ENCODE data around the gene S100A9.

S100A9 gene

GRCh38 chr1:153361480-153362109 is 3.9 kb downstream of the S100A9 start:
- no peak for DNase-seq (ENCODE audit: low spot score)

GRCh38 chr1:153362187-153362775 is 4.6 kb downstream of the S100A9 start:
- no peak for DNase-seq (ENCODE audit: low spot score)

DNA sequence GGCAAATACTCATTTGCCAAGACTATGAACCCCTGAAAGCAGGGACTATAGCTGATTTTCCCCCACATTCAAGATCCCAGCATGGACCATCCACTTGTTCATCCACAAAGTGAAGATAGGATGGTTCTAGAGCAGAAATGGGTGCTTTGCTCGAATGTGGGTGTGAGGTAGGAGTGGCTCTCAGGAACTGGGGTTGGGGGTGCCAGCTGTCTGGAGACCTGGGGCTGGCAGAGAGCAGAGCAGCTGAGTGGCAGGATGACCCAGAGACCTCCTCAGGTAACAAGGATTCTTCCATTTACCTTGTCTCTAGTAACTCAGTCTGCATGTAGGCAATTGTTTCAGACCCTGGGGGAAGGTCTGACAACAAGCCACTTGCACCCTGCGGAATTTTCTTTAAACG is 6.0 kb downstream of the S100A9 start:
- no peak for DNase-seq (ENCODE audit: low spot score)

DNA sequence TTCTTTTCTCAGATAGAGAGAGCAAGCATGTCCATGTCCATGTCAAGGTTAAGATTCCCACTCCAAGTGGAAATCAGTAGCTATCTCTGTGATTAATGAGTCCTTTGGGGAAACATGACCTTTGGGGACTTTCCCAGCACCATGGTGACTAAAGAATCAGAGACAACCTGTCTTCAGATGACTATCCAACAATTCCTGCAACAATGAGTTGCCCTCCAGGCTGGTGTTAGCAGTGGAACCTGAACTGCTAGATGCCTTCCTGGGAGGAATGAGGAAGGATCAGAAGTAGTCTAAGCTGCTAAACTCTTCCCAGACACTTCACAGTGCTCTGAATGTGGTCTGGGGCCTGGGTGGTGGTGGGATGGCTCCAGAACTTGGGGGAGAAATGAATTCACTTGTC is 6.5 kb downstream of the S100A9 start:
- no peak for DNase-seq (ENCODE audit: low spot score)

DNA sequence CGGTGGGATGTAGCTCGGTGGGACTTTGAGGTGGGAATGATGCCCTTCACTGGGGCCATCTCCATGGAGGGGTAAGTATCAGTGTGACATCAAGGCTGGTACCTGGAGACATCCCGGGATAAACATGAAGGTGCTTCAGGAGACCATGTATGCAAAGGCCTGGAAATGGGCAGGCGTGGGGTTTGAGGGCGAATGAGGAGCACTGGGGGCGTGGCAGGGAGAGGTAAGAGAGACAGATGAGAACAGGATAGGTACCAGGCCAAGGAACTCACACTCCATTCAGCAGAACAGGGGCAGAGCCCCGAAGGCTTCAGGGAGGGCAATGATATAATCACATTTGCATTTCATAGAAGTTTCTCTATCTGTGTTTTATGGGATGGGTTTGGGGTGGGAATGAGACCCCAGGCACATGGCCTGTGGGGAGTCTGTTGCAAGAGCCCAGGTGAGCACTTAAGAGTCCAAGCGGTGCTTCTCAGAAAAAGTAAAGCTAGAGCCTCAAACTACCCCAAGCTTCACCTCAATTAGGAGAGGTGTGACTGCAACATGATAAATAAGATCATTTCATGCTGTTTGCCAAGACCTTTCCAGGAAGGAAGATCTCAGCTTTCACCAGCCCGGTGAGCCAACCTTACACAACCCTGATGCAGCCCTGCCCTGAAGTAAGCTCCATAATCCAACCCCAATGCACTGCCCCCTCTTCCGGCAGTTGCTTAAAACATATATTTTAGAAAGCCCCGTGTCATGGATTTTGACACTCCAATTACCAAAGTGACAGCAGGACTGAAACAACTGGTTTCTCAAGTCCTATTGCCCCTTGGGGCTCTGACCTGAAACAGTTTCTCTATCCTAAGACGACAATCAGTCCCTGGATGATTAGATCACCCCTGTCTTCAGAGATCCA is 7.4 kb downstream of the S100A9 start:
- no peak for DNase-seq (ENCODE audit: low spot score)

DNA sequence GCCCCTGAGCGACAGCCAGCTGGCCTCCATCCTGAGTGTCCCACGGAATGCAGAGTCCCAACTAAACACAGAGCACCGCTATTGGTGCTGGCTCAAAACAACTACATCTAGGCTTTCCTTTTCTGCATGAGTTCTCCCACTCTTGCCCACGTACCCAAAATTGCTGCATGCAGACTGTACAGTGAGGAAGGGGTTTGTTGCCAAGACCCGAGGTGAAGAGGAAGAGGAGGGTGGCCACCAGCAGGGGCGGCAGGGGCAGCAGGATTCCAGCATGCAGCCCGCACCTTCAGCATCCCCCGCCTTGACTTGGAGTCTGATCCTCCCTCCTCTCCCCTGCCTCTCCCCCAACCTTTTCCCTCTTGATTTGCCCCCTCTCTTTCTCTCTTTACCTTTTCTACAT is 8.0 kb downstream of the S100A9 start:
- no peak for DNase-seq (ENCODE audit: low spot score)

GRCh38 chr1:153366261-153366660 is 8.6 kb downstream of the S100A9 start:
- DNase-seq (ENCODE audit: low spot score): no peak

GRCh38 chr1:153367090-153367489 is 9.4 kb downstream of the S100A9 start:
- no peak for DNase-seq (ENCODE audit: low spot score)

DNA sequence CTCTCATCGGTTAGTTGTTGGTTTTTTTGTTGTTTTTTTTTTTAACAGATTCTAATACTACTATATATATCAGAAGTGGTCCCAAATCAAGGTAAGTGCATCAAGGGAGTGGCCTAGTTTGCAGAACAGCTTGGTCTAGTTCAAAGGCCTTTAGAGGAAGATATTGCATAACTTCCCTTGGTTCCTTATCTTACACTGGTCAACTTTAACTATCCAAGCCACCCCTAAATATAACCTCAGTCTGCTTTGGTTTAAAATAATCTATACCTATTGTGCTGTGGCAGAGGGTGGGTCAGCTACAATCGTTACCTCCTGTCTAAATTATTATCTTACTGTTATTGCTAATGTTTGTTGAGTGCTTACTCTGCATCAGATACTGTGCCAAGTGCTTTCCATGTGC is 10.8 kb downstream of the S100A9 start:
- no peak for DNase-seq (ENCODE audit: low spot score)

DNA sequence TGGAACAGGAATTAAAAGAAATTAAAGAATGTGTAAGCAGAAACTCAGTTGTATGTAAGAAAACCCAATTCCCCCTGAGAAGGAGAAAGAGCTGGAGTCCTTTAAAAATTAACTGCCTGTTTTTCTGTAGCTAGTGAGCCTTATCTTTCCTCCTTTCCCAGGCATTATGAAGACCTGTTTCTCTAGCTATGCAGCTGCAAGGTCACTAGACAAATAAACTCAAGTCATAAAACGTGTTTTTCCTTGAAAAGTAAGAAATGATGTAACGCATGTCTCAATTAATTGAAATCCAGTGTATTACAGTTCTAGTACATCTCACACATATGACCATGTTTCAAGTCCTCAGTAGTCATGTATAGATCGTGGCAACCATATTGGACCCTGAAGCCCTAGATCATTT is 12.5 kb downstream of the S100A9 start:
- no peak for DNase-seq (ENCODE audit: low spot score)

DNA sequence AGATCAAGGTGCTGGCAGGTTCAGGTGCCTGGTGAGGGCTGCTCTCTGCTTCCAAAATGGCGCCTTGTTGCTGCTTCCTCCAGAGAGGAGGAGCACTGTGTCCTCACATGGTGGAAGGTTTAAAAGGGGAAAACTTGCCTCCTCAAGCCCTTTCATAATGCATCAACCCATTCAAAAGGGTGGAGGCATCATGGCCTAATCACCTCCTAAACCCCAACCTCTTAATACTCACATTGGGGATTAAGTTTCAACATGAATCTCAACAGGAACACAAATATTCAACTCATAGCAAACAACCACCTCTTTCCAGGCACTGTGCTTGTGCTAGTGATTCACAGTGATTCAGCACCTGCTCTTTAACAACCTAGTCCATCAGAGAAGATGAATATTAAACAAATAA is 13.6 kb downstream of the S100A9 start:
- DNase-seq (ENCODE audit: low spot score): no peak

GRCh38 chr1:153372571-153372970 is 14.9 kb downstream of the S100A9 start:
- no peak for DNase-seq (ENCODE audit: low spot score)

DNA sequence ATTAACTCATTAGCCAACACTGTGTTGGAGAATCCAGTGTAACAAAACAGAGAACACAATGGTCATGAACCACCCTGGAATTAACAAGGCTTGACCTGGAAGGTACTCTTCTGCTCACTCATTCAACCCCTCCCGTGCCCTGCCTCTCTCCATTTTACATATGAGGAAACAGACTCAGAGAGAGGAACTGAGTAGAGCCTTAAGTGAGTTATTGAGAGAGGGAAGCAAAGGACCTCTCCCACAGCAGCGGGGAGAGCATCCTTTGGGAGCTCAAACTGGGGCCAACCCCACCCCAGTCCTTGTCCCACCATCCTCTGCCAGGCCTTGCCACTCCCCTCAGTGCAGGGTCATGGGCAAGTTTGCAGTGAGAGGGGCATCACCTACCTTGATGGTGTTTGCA is 16.4 kb downstream of the S100A9 start:
- no peak for DNase-seq (ENCODE audit: low spot score)

DNA sequence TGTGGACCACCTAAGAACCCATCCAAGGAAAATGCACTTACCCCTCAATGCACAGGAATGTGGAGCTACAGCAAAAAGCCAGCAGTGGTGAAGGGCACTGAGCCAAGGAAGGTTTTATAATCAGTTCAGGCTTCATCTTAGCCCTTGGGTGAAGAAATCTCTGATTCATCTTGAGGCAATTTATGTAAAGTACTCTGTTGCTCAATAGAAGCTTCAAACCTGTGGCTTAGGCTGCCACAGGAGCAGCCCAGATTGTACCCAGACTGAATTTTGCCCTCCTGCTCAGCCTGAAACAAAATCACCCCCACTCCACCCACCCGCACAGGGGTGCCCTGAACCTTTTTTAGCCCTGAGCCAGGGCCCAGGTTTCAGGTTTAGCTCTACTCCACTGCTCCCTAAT is 17.9 kb downstream of the S100A9 start, which contains the start of gene S100A12:
Gene S100A12 (minus strand): TSS at position 111 of the 400 bp plus-strand sequence. CDS start 1,029 bp downstream, outside the sequence.
- DNase-seq (ENCODE audit: low spot score): no peak

GRCh38 chr1:153379591-153379990 is 21.9 kb downstream of the S100A9 start:
- no peak for DNase-seq (ENCODE audit: low spot score)

DNA sequence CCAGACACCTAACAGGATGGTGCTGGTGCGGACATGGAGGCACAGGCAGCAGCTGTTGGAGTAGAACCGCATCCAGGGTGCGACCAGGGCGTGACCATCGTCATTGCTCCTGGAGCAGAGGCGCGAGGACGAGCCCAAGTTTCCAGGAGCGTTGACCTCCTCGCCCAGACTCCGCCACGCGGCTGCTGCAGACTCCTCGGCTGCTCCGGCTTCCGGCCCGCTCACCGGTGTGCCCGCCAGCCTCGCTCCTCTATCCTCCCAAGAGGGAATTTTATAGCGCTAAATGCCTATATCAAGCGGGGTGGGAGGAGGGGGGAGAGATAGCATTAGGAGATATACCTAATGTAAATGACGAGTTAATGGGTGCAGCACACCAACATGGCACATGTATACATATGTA is 23.1 kb downstream of the S100A9 start:
- DNase-seq (ENCODE audit: low spot score): no peak

DNA sequence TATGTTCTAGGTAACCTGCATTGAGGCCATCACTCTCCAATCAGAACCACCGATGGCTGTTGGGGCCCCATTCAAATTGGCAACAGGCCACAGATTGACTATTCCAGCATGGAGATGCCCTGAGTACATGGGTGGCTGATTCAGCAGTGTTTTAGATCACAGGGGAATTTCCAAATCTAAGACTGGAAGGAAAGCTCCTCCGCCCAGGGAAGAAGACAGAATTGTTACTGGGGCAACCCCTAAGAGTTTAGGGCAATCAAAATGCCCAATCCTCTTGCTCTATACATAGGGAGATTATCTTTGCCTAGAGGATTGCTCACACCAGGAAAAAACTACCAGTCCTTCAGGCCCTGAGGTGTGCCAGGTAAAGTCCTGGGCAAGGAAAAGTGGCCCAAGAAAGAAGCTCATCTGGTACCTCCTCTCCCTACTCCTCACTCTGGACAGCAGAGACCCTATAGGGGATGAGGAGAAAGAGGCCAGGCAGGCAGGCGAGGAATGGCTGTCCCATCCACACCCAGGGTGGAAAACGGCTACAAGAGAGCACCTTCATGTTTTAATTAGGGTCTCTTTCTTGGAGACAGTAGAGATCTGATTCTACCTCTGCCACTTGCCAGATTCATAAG is 27.4 kb downstream of the S100A9 start:
- no peak for DNase-seq (ENCODE audit: low spot score)

DNA sequence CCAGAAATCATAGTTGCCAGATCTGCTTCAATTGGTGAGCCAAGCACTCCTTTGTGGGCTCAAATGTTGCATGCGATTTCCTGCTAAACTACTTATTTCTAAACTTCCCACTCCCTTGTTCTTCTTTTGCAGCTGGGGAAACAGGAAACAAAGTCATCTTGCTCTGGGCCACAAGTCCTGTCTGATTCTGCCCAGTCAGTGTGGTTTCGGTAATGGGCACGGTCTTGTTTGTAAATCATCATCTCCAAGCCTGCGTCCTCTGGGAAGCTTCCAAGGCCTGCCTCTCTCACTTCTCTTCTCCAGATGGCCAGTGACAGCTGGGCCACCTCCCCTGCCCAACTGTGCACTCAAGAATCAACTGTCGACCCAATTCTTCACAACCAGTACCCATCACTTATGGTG is 28.8 kb downstream of the S100A9 start:
- no peak for DNase-seq (ENCODE audit: low spot score)

GRCh38 chr1:153387001-153387400 is 29.3 kb downstream of the S100A9 start:
- no peak for DNase-seq (ENCODE audit: low spot score)

DNA sequence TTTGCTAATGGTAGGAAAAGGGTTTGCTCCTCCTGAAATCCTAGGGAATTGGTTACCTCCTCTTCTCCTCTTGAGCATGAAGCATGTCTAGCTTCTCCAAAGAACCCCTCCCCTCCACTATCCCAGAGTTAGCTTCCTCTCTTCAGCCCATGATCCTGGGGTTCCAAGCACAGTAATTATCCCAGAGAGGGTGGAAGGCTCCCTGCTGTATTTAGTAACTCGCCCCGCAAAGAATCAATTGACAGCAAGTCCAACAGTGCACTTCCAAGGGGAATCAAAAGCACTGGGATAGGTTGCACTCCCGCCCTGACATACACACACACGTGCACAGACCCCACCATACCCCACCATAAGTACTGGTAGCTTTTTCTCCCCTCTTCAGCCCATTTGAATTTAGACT is 30.1 kb downstream of the S100A9 start:
- DNase-seq (ENCODE audit: low spot score): no peak

GRCh38 chr1:153389401-153389800 is 31.7 kb downstream of the S100A9 start:
- no peak for DNase-seq (ENCODE audit: low spot score)

GRCh38 chr1:153389973-153390879 is 32.6 kb downstream of the S100A9 start:
- no peak for DNase-seq (ENCODE audit: low spot score)

Data from COLO829 (cell line).